Panc1 (cell line): ENCODE measurements around the gene TRAF5. TPM values are rescaled to one million over a fixed set of nuclear protein-coding genes. Genes with fewer than 3 reads are reported as not detected.
A peak's percentile ranks its signal among the peaks of the same experiment; 100 is the strongest.

ENCODE experiments used
- ATAC-seq: fragments of 200-7000 bp; cut with Tn5 transposase; 2 replicates; pipeline ENCODE4 v1.9.1; 2020; ENCODE audit warnings: mild to moderate bottlenecking, moderate library complexity
- BruUV-seq: library from RNA; stranded (reverse); fragments of 400-500 nt; replicated peaks from 2 replicates; lab custom pipeline; 2021; lab: Mats Ljungman, UMichigan
- CTCF ChIA-PET: fragments of 300-600 bp; sonication (Branson Sonifier 250); formaldehyde crosslinking; loops from one replicate; lab custom pipeline; 2022; ENCODE audit warnings: antibody characterized with exemption; lab: Charles Lee
- POLR2A ChIA-PET: fragments of 300-600 bp; sonication (Branson Sonifier 250); formaldehyde crosslinking; loops from one replicate; lab custom pipeline; 2022; ENCODE audit warnings: antibody characterized with exemption; lab: Charles Lee
- DNase-seq: peaks from one replicate; pipeline ENCODE4 v3.0.0-alpha.2; 2010; ENCODE audit warnings: low read depth, low spot score
- H3K27ac ChIP-seq: 2 replicates; pipeline ENCODE4 v1.5.1; 2011; ENCODE audit warnings: mild to moderate bottlenecking, low read length, inconsistent platforms
- H3K27me3 ChIP-seq: fragments of 200-500 bp; sonication (Bioruptor generic); 2 replicates; pipeline ENCODE4 v1.6.0; 2014; ENCODE audit warnings: low read length, inconsistent platforms; ENCODE audit not compliant: control insufficient read depth, insufficient read depth
- H3K36me3 ChIP-seq: fragments of 200-500 bp; sonication (Bioruptor generic); 2 replicates; pipeline ENCODE4 v1.5.1; 2014; ENCODE audit warnings: inconsistent platforms, mild to moderate bottlenecking, low read length, moderate library complexity; ENCODE audit not compliant: control insufficient read depth, insufficient read depth
- H3K4me1 ChIP-seq: 2 replicates; pipeline ENCODE4 v1.5.1; 2011; ENCODE audit warnings: inconsistent platforms, mild to moderate bottlenecking, low read length, moderate library complexity; ENCODE audit not compliant: control insufficient read depth, insufficient read depth
- H3K4me3 ChIP-seq, 2 experiments: 2 replicates each; pipeline ENCODE4 v1.5.1; 2011 to 2012; ENCODE audit warnings: low read depth in 2 of 2, low read length in 2 of 2, mild to moderate bottlenecking in 2 of 2, inconsistent platforms in 1 of 2, moderate library complexity in 1 of 2
- H3K9me3 ChIP-seq: fragments of 200-500 bp; sonication (Bioruptor generic); 2 replicates; pipeline ENCODE4 v1.5.1; 2014; ENCODE audit warnings: low read depth, mild to moderate bottlenecking, inconsistent platforms, low read length, moderate library complexity; ENCODE audit not compliant: control insufficient read depth, insufficient read depth
- CTCF ChIP-seq: fragments of 450-650 bp; IDR thresholded peaks from 2 replicates; pipeline ENCODE4 v1.5.1; 2017; ENCODE audit warnings: mild to moderate bottlenecking
- POLR2AphosphoS5 ChIP-seq: IDR thresholded peaks from 2 replicates; pipeline ENCODE4 v1.6.1; 2012; ENCODE audit warnings: mild to moderate bottlenecking, low read depth, low read length, moderate library complexity
- REST ChIP-seq, 2 experiments: IDR thresholded peaks; 2 replicates each; pipeline ENCODE4 v1.6.1; 2011 to 2012; ENCODE audit warnings: low read depth in 2 of 2, control low read depth in 1 of 2, low read length in 1 of 2, mild to moderate bottlenecking in 1 of 2, moderate library complexity in 1 of 2; ENCODE audit not compliant: insufficient read depth in 1 of 2
- SIN3A ChIP-seq: IDR thresholded peaks from 2 replicates; pipeline ENCODE4 v1.6.1; 2012; ENCODE audit warnings: low read depth, mild to moderate bottlenecking, low read length, moderate library complexity, borderline replicate concordance; ENCODE audit not compliant: insufficient read depth
- TCF7L2 ChIP-seq: IDR thresholded peaks from 2 replicates; pipeline ENCODE4 v1.6.1; 2011; ENCODE audit warnings: mild to moderate bottlenecking, low read depth, low read length, inconsistent platforms
- in situ Hi-C: cut with HindIII; loops from 2 replicates; pipeline ENCODE4 v1.10.0; 2016; ENCODE audit warnings: low sequenced_read_pairs, low pct_unique_long_range_greater_than_20kb
- intact Hi-C: fragments of 100-400 bp; cut with micrococcal nuclease; formaldehyde crosslinking; loops from one replicate; pipeline ENCODE4 v1.10.0; 2022; ENCODE audit not compliant: unreplicated experiment
- total RNA-seq: library from RNA; stranded (reverse); gene quantifications from one replicate; pipeline ENCODE4 v1.2.1, GENCODE V29; 2021; ENCODE audit not compliant: unreplicated experiment

The TRAF5 gene
- total RNA-seq, 1 experiment from 2014 or later: 10.5 TPM

- ChIA-PET CTCF (interaction anchor here (0.6 kb wide), 1 partner anchor 158 kb away, joined by 14 read pairs; no protein-coding TSS in a partner anchor), POLR2A (no interaction called here)
- H3K27ac ChIP-seq: no peak overlapping the region
- TF ChIP-seq SIN3A (no peak), CTCF (peak; percentile 83)
- H3K27me3 ChIP-seq: no peaks in the 10 kb centered on the region
- BruUV-seq: no TSS peak
- no peaks in the 10 kb centered on the region for H3K9me3 ChIP-seq
- peak; percentile 76 for ATAC-seq
- no peak overlapping the region for H3K4me3 ChIP-seq
- DNase-seq: no peak
- H3K36me3 ChIP-seq: no peaks in the 10 kb centered on the region
- in situ Hi-C loops: no loop called here
- no peaks in the 10 kb centered on the region for H3K4me1 ChIP-seq
- intact Hi-C loops: no loop called here
These were observed 26.4 kb downstream of the TRAF5 start for GRCh38 chr1:211352985-211353515.

- ATAC-seq (no peak), DNase-seq (no peak)
- Histone ChIP-seq H3K27ac (no peak overlapping the region), H3K4me3 (no peak overlapping the region), H3K27me3 (no peaks in the 10 kb centered on the region), H3K36me3 (no peaks in the 10 kb centered on the region), H3K4me1 (no peaks in the 10 kb centered on the region), H3K9me3 (no peaks in the 10 kb centered on the region)
- in situ Hi-C loops: no loop called here
- BruUV-seq: no TSS peak
- TF ChIP-seq SIN3A (no peak), REST (IDR thresholded peaks at IDR 0.05; ENCODE audit: insufficient read depth in 1 of 2, low read depth in 2 of 2, low read length in 1 of 2) (no peak), POLR2AphosphoS5 (no peak)
- POLR2A ChIA-PET: no interaction called here
- intact Hi-C loops: no loop called here
- CTCF ChIA-PET: no interaction called here
These were observed 27.1 kb downstream of the TRAF5 start for GRCh38 chr1:211353562-211354212.

- ATAC-seq (no peak), DNase-seq (no peak)
- Histone ChIP-seq H3K4me1 (no peaks in the 10 kb centered on the region), H3K9me3 (no peaks in the 10 kb centered on the region), H3K4me3 (no peak overlapping the region), H3K27me3 (no peaks in the 10 kb centered on the region), H3K36me3 (no peaks in the 10 kb centered on the region), H3K27ac (no peak overlapping the region)
- POLR2A ChIA-PET: no interaction called here
- no peak for TF ChIP-seq SIN3A
- no peak for TF ChIP-seq TCF7L2
- TF ChIP-seq POLR2AphosphoS5: no peak
- no peak for TF ChIP-seq REST (IDR thresholded peaks at IDR 0.05; ENCODE audit: insufficient read depth in 1 of 2, low read depth in 2 of 2, low read length in 1 of 2)
- TF ChIP-seq CTCF: no peak
- CTCF ChIA-PET: no interaction called here
- BruUV-seq: no TSS peak
- intact Hi-C loops: no loop called here
- in situ Hi-C loops: no loop called here
These were observed 29.2 kb downstream of the TRAF5 start for GRCh38 chr1:211355873-211356272.
